ENCODE measurements around the gene KRTAP3-3.
A peak's percentile ranks its signal among the peaks of the same experiment; 100 is the strongest.
"Not testable (repeated sequence)": the region's sequence is repeated elsewhere in the genome, so short reads cannot be mapped to it uniquely, and the experiment has no call there.

The KRTAP3-3 gene

DNA sequence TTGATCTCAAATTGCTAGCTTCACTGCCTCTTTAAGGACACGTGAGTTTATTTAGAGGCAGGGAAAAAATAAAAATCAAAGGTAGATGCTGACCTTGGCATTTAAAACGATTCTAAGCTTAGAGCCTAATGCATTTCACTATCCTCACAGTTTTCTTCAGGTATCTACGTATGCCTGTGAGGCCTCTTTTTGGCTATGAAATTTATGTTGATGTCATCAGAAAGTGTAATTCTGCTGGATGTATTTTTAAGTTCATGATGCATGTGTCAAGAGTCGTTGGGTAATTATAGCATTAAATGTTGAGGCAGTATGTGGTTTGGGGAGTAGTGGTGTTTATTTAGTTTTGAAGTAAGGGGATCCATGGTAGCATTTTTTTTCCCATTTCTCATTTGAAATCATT lies 10.0 kb upstream of the KRTAP3-3 start:
- DNase-seq: no peak

DNA sequence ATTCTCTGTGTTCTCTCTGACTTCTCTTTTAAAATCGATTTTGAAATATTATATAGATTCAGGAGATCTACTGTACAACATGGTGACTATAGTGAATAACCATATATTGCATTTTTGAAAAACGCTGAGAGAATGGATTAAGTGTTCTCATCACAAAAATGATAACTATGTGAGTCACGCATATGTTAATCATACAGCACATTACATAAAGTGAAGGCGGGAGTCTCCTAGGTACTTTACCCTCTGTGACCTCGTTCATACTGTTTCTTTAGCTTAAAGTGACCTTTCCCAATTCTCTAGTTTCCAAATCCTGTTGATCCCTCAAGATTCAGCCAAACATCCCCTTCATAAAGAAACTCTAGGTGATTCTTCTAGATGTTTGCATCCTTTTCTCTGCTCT lies 8.8 kb upstream of the KRTAP3-3 start:
- DNase-seq: no peak

DNA sequence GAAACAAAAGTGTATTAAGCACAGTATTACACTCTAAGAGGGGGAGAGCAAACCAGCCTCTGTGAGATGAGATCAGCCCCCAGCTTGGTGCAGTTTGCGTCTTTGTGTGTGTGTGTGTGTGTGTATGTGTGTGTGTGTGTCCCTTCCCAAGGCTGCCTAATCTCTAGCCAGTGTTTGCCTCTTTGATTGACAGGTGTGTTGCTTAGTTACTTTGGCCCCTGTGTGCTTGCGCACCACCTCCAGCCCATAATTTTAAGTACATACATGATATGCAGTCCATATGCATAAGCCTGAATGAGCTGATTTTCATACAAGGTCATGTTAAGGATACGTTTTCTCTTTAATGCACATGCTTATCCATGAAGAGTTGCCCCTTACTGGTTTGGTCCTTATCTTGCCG lies 7.8 kb upstream of the KRTAP3-3 start:
- DNase-seq: no peak

- not testable (repeated sequence) for DNase-seq
Measured at GRCh38 chr17:40999563-40999962, 5.6 kb upstream of the KRTAP3-3 start, which contains the start of gene KRTAP3-2. Gene KRTAP3-2 (minus strand): TSS chr17:40999906. CDS start chr17:40999853, 53 bp downstream.

- DNase-seq: no peak
Measured at GRCh38 chr17:40997361-40997760, 3.4 kb upstream of the KRTAP3-3 start.

- no peak for DNase-seq
Measured at GRCh38 chr17:40996829-40997228, 2.9 kb upstream of the KRTAP3-3 start.

- DNase-seq: no peak
Measured at GRCh38 chr17:40995116-40995515, 1.2 kb upstream of the KRTAP3-3 start.

GRCh38 chr17:40993084-40993483 lies 880 bp downstream of the KRTAP3-3 start:
- DNase-seq: no peak

DNA sequence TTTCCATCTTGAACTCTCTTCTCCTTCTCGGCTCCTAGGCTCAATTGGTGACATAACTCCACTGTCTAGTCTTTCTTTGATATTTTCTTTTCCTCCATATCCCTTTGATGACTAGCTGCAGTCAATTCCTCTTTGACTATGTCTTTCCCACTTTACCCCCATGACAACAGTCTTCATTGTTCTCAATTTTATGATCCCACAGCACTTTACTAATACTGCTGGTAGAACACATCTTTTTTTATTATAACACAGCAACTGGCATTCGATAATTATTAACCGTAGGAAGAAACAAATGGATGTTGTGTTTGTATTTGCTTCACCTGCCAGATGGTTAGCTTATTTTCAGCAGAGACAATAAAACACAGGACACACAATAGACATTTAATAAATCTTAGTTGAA lies 1.3 kb downstream of the KRTAP3-3 start:
- DNase-seq: no peak

DNA sequence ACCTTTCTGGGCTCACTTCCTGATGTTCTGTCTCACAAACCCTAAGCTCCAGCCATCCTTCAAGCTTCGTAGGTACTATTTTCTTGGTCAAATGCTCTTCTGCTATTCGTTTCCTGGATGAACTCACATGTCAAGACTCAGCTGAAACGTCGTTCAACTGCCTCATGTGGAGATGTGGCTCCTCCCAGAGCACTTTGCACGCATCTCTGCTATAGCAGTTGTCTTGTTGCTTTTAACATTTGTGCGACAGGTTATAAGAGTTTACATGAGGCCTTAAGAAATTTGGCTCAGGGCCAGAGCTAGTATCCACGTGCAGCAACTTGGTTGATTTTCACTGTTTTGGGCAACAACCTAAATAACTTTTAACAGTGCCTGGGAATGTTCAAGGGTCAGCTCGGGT lies 7.0 kb downstream of the KRTAP3-3 start:
- no peak for DNase-seq

DNA sequence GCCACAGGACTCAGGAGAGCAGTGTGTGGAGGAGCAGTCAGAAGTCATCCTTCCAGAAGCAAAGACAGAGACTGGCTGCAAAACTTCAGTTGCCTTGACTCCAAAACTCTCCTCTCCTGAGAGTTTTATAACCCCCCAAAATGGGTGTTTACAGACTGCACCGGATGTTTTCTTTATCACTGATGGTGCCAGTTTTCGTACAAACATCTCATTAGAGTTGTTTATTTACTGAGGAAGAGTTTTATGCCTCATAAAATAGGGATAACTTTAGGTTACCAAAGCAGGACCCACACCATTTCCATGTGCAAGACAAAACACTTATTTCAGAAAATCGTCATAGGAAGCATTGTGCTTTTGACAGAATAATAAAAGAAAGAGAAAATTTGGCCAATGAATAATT lies 9.7 kb downstream of the KRTAP3-3 start, which contains the start of gene KRT40:
TSS of gene KRT40 (minus strand) at position 101 of the 400 bp plus-strand sequence. CDS start at position 48, 53 bp downstream.
- DNase-seq: no peak

GRCh38 chr17:40981115-40981514 lies 12.8 kb downstream of the KRTAP3-3 start:
- DNase-seq: no peak

DNA sequence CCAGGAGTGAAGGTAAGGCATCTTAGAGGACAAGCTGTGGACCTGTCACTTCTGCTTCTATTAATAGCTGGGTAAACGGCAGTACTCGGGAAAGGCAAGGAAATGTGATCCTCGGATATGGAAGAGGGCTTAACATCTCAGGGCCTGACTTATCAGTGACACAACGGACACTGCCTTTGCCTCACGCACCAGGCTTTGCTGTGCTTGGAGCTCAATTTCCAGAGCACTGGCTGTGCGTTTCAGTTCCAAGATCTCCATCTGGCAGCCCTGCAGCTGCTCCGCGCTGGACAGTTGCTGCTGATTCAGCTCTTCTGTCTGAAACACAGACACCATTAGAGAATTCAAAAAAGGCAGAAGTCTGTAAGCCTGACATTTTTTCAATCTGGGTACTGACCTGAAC lies 13.4 kb downstream of the KRTAP3-3 start:
- DNase-seq: no peak

- no peak for DNase-seq
Measured at GRCh38 chr17:40980117-40980516, 13.8 kb downstream of the KRTAP3-3 start.

GRCh38 chr17:40978575-40979151 lies 15.3 kb downstream of the KRTAP3-3 start:
- no peak for DNase-seq

GRCh38 chr17:40975516-40975915 lies 18.4 kb downstream of the KRTAP3-3 start:
- no peak for DNase-seq

- DNase-seq: no peak
Measured at GRCh38 chr17:40974366-40974765, 19.6 kb downstream of the KRTAP3-3 start.

DNA sequence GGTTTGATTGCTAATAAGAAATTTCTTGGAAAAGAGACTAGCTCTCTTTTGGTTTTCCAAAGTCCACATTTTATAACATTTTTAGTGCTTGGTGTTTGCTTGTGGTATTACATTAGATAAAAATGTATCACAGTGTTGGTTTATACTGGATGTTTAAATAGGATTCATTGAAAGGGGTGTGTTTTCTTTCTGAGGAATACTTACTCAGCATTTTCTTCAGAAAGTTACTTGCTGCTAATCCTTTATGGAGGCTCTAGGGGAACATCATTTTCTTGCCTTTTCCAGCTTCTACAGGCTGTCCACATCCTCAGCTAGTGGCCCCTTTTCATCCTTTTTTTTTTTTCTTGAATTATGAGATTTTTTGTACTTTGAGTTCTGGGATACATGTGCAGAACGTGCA lies 26.4 kb downstream of the KRTAP3-3 start:
- DNase-seq: no peak

- no peak for DNase-seq
Measured at GRCh38 chr17:40966848-40967247, 27.1 kb downstream of the KRTAP3-3 start, which contains the start of gene KRT39. Gene KRT39 (minus strand): TSS chr17:40966948. CDS start chr17:40966856, 92 bp downstream.

GRCh38 chr17:40963838-40964237 lies 30.1 kb downstream of the KRTAP3-3 start:
- DNase-seq: peak; percentile 20

DNA sequence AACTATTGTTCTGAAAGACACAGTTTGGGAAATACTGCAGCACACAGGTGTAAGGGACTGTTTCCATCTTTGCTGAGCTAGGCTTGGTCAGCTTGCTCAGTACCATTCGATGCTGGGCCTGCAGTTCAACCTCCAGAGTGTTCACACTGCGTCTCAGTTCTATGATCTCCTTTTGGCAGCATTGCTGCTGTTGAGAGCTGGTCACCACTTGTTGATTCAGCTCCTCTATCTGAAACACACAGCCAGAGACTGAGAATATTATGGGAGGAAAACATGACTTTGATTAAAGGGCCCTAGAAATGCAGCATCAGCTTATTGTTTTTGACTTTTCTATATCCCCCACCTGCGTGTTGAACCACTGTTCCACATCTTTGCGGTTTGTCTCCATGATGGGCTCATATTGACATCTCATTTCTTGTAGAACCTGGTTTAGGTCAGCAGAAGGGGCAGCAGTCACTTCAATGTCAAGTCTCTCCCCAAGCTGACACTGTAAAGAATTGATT lies 31.9 kb downstream of the KRTAP3-3 start:
- no peak for DNase-seq

DNA sequence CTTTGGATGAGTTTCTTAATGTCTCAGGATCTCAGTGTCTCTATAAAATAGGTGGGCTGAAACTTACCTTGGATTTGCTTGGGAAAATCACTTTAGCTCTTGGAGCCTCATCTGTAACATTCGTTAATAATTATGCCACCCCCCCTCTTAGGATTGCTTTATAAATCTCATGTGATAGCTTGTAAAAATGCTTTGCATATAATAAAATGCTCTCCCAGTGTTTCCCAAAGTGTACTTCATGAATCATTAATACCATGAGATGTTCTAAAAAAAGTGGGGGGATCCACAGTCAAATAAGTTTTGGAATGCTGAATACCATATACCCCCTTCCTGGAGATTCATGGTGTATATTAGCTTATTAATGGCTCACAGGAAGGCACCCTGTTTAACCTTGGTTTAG lies 32.4 kb downstream of the KRTAP3-3 start:
- DNase-seq: no peak

- no peak for DNase-seq
Measured at GRCh38 chr17:40960144-40960543, 33.8 kb downstream of the KRTAP3-3 start.

DNA sequence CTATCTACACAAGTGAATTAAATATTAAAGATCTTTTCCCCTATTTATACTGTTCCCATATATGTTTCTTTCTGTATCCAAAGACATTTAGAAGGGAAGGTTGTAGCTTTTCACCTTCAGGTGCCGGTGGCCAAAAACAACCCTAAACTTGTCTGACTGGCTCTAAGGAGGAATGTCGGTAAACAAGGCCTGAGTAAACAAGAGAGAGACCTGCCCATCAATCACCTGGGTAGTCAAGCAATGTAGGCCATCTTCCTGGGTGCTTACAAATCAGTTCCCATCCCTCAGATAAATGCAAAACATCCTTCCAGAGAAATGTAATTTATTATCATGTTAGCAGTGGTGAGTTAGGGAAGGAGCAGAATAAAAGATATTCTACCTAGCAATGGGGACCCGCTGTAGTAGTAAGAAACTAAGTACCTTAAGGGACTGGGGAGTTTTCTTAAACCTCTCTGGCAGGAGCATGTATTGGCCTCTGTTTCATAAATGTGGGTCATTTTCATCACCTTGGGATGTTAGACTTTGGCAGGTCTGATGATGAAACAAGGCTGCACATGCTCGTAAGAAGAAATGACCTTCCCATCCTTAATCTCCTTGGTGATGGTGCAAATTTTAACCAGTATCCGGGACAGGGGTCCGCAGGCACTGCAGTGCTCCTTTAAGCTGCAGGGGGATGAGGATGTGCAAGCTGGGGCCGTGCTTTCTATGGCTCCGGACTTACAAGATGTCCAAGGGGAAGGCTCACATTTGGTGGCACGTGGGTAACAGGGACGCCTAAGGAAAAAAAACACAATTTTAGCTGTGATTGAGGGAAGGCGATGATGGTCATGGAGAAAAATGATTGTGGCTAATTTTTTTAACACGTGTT lies 35.6 kb downstream of the KRTAP3-3 start:
- no peak for DNase-seq

Measured in activated CD4-positive, alpha-beta T cell treated with anti-CD3 and anti-CD28 coated beads, Interleukin-10, Interleukin-2, amounts not matched to agents 100 ng/mL and 50 ng/mL, durations not matched to agents 16 hours and 8 hours (primary cell).